HCT116 (cell line): ENCODE measurements around the gene SLC46A3. TPM values are rescaled to one million over a fixed set of nuclear protein-coding genes. Genes with fewer than 3 reads are reported as not detected.

Source experiments
- ATAC-seq: fragments of 200-7000 bp; cut with Tn5 transposase; 2 replicates; pipeline ENCODE4 v1.9.1; 2020; ENCODE audit warnings: mild to moderate bottlenecking, moderate library complexity
- BruUV-seq: library from RNA; stranded (reverse); fragments of 400-500 nt; replicated peaks from 2 replicates; lab custom pipeline; 2021; lab: Mats Ljungman, UMichigan
- CTCF ChIA-PET: fragments of 300-600 bp; sonication (Branson Sonifier 250); formaldehyde crosslinking; loops from one replicate; lab custom pipeline; 2021; ENCODE audit warnings: antibody characterized with exemption; lab: Charles Lee
- POLR2A ChIA-PET: fragments of 300-600, 350-600 bp; sonication (Branson Sonifier 250); formaldehyde crosslinking; loops from one replicate; lab custom pipeline; 2021; ENCODE audit warnings: antibody characterized with exemption; lab: Charles Lee
- RAD21 ChIA-PET, 2 experiments: fragments of 300-600 bp; sonication (Branson Sonifier 250); formaldehyde crosslinking; loops; one replicate each; lab custom pipeline; 2023; ENCODE audit warnings: low total read pairs in 2 of 2; ENCODE audit not compliant: uncharacterized antibody in 2 of 2, unreplicated experiment in 2 of 2, low non-redundant PET in 1 of 2; lab: Charles Lee
- DNase-seq: peaks from one replicate; pipeline ENCODE4 v3.0.0-alpha.2; 2010; ENCODE audit warnings: low read depth, low spot score
- H2AFZ ChIP-seq: fragments of 200-600 bp; shearing (Covaris generic), sonication (generic); 2 replicates; pipeline ENCODE4 v1.6.1; 2017; ENCODE audit warnings: low read depth, mixed run types, mixed read lengths, antibody characterized with exemption, low read length; ENCODE audit not compliant: poor library complexity, severe bottlenecking
- H3K27ac ChIP-seq: 2 replicates; pipeline ENCODE4 v1.5.1; 2012; ENCODE audit warnings: low read depth, low read length
- H3K27me3 ChIP-seq: fragments of 200-600 bp; sonication (generic); 2 replicates; pipeline ENCODE4 v1.6.1; 2016; ENCODE audit warnings: mixed run types, low read length, mixed read lengths; ENCODE audit not compliant: insufficient read depth
- H3K36me3 ChIP-seq, 2 experiments: fragments of 200-500 bp in 1 of 2; fragments of 200-600 bp in 1 of 2; sonication (Bioruptor generic) in 1 of 2; sonication (generic) in 1 of 2; 2 replicates each; pipeline versions ENCODE4 v1.5.1 to v1.6.1; 2014 to 2016; ENCODE audit warnings: low read length in 2 of 2, inconsistent platforms in 1 of 2, mixed read lengths in 1 of 2, mixed run types in 1 of 2; ENCODE audit not compliant: insufficient read depth in 2 of 2, control insufficient read depth in 1 of 2
- H3K4me1 ChIP-seq, 2 experiments: fragments of 200-600 bp in 1 of 2; sonication (generic) in 1 of 2; 2 replicates each; pipeline versions ENCODE4 v1.5.1 to v1.6.1; 2012 to 2017; ENCODE audit warnings: low read length in 2 of 2, inconsistent platforms in 1 of 2, mild to moderate bottlenecking in 1 of 2, mixed read lengths in 1 of 2, mixed run types in 1 of 2, moderate library complexity in 1 of 2; ENCODE audit not compliant: insufficient read depth in 2 of 2, control insufficient read depth in 1 of 2
- H3K4me2 ChIP-seq: fragments of 200-600 bp; sonication (generic); 2 replicates; pipeline ENCODE4 v1.6.1; 2017; ENCODE audit warnings: mixed run types, low read length, mixed read lengths
- H3K4me3 ChIP-seq, 2 experiments: fragments of 200-600 bp in 1 of 2; sonication (generic) in 1 of 2; replicated peaks in 1 of 2; 2 replicates each; pipeline ENCODE4 v1.5.1; 2011 to 2016; ENCODE audit warnings: low read length in 2 of 2, control low read depth in 1 of 2, low read depth in 1 of 2, mild to moderate bottlenecking in 1 of 2, mixed read lengths in 1 of 2, mixed run types in 1 of 2
- H3K79me2 ChIP-seq: fragments of 200-600 bp; sonication (generic); 2 replicates; pipeline ENCODE4 v1.6.1; 2017; ENCODE audit warnings: mild to moderate bottlenecking, mixed run types, low read length, moderate library complexity, mixed read lengths; ENCODE audit not compliant: insufficient read depth
- H3K9ac ChIP-seq: fragments of 200-600 bp; sonication (generic); 2 replicates; pipeline ENCODE4 v1.6.1; 2016; ENCODE audit warnings: low read length, mixed read lengths
- H3K9me2 ChIP-seq: fragments of 200-600 bp; sonication (generic), shearing (Covaris generic); 2 replicates; pipeline ENCODE4 v1.6.1; 2017; ENCODE audit warnings: mixed run types, mild to moderate bottlenecking, moderate library complexity; ENCODE audit not compliant: insufficient read depth
- H3K9me3 ChIP-seq, 2 experiments: fragments of 200-500 bp in 1 of 2; fragments of 200-600 bp in 1 of 2; sonication (Bioruptor generic) in 1 of 2; sonication (generic) in 1 of 2; 2 replicates each; pipeline ENCODE4 v1.6.1; 2014 to 2017; ENCODE audit warnings: low read length in 2 of 2, mixed read lengths in 2 of 2, inconsistent platforms in 1 of 2, low read depth in 1 of 2, mild to moderate bottlenecking in 1 of 2, mixed run types in 1 of 2, moderate library complexity in 1 of 2; ENCODE audit not compliant: control insufficient read depth in 1 of 2, insufficient read depth in 1 of 2
- H4K20me1 ChIP-seq: fragments of 200-600 bp; sonication (generic), shearing (Covaris generic); 2 replicates; pipeline ENCODE4 v1.6.1; 2017; ENCODE audit warnings: mixed run types, mild to moderate bottlenecking, moderate library complexity; ENCODE audit not compliant: insufficient read depth
- FOSL1 ChIP-seq: IDR thresholded peaks from 2 replicates; pipeline ENCODE4 v1.6.1; 2012; ENCODE audit warnings: low read depth
- RAD21 ChIP-seq: IDR thresholded peaks from 2 replicates; pipeline ENCODE4 v1.6.1; 2012; ENCODE audit warnings: low read depth, mild to moderate bottlenecking
- SIN3A ChIP-seq: IDR thresholded peaks from 2 replicates; pipeline ENCODE4 v1.6.1; 2012; ENCODE audit warnings: low read depth
- SRF ChIP-seq: IDR thresholded peaks from 2 replicates; pipeline ENCODE4 v1.6.1; 2012; ENCODE audit warnings: low read depth
- YY1 ChIP-seq: IDR thresholded peaks from 2 replicates; pipeline ENCODE4 v1.6.1; 2011; ENCODE audit warnings: low read length, low read depth, moderate library complexity, mild to moderate bottlenecking; ENCODE audit not compliant: insufficient replicate concordance; ENCODE audit errors: extremely low read depth
- ZNF274 ChIP-seq: fragments of 200-500 bp; sonication (Bioruptor generic); IDR thresholded peaks from 2 replicates; pipeline ENCODE4 v1.6.1; 2014; ENCODE audit warnings: mild to moderate bottlenecking, low read depth, low read length, inconsistent platforms
- intact Hi-C: fragments of 100-400 bp; cut with micrococcal nuclease; formaldehyde crosslinking; loops from 2 replicates; pipeline ENCODE4 v1.10.0; 2022
- total RNA-seq: library from RNA; stranded (reverse); gene quantifications from one replicate; pipeline ENCODE4 v1.2.1, GENCODE V29; 2021; ENCODE audit not compliant: unreplicated experiment
- TF ChIP-seq, protein P1 (sequence below): IDR thresholded peaks from 2 replicates; pipeline ENCODE4 v1.6.1; 2012
- TF ChIP-seq, protein P2 (sequence below), 3 experiments: fragments of 200-600 bp in 1 of 3; sonication (generic) in 1 of 3; IDR thresholded peaks in 2 of 3; conservative IDR thresholded peaks in 1 of 3; 2 replicates each; pipeline ENCODE4 v1.5.1; 2012 to 2017; ENCODE audit warnings: low read depth in 2 of 3, low read length in 2 of 3, antibody characterized with exemption in 1 of 3, borderline replicate concordance in 1 of 3, control low read depth in 1 of 3, mild to moderate bottlenecking in 1 of 3, mixed read lengths in 1 of 3, mixed run types in 1 of 3, moderate library complexity in 1 of 3; ENCODE audit not compliant: insufficient read depth in 1 of 3
- TF ChIP-seq, protein P3 (sequence below): IDR thresholded peaks from 2 replicates; pipeline ENCODE4 v1.6.1; 2012; ENCODE audit warnings: low read depth

Gene SLC46A3
- total RNA-seq, 1 experiment from 2014 or later: 0.93 TPM

DNA sequence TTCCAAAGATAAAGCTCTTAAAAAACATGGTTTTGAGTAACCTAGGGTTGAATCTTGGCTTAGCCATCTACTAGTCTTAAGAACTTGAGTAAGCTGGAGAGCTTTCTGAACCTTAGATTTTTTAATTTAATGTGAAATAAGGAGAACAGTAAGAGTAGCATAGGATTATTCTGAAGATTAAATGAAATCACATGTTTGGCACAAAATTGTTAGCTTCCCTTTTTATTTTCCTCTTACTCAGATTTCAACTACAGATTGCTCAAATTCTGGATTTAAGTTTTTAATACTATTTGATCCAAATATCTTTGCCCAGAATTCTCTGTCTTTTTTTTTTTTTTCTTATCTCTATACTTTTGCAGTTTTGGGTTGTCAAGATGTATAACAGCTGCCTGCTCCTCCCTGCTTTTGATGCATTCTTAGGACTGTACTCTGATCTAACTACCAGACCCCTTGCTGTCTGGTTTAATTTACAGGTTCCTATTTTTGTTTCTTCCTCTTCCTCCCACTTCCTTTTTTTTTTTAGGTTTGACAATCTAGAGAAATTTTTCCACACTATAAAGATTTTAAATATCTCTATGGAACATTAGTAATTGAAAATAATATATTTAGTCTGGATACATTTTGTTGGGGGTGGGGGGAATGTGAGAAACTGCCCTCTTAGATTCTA, 47.5 kb downstream of the SLC46A3 start:
- ChIA-PET RAD21 (no interaction called here), CTCF (no interaction called here)
- intact Hi-C loops: no loop called here

More for the DNA sequence above, 47.5 kb downstream of the SLC46A3 start:
- BruUV-seq: no TSS peak
- TF ChIP-seq ZNF274 (no peak), FOSL1 (no peak), RAD21 (no peak), SIN3A (no peak), SRF (no peak), YY1 (no peak)
- TF ChIP-seq, protein P1, sequence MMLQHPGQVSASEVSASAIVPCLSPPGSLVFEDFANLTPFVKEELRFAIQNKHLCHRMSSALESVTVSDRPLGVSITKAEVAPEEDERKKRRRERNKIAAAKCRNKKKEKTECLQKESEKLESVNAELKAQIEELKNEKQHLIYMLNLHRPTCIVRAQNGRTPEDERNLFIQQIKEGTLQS: no peak
- TF ChIP-seq, protein P2, sequence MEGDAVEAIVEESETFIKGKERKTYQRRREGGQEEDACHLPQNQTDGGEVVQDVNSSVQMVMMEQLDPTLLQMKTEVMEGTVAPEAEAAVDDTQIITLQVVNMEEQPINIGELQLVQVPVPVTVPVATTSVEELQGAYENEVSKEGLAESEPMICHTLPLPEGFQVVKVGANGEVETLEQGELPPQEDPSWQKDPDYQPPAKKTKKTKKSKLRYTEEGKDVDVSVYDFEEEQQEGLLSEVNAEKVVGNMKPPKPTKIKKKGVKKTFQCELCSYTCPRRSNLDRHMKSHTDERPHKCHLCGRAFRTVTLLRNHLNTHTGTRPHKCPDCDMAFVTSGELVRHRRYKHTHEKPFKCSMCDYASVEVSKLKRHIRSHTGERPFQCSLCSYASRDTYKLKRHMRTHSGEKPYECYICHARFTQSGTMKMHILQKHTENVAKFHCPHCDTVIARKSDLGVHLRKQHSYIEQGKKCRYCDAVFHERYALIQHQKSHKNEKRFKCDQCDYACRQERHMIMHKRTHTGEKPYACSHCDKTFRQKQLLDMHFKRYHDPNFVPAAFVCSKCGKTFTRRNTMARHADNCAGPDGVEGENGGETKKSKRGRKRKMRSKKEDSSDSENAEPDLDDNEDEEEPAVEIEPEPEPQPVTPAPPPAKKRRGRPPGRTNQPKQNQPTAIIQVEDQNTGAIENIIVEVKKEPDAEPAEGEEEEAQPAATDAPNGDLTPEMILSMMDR (IDR thresholded peaks at IDR 0.05 in 2 of 3, conservative IDR thresholded peaks at IDR 0.05 in 1 of 3; ENCODE audit: borderline replicate concordance in 1 of 3, insufficient read depth in 1 of 3, low read depth in 2 of 3, low read length in 2 of 3): no peak
- TF ChIP-seq, protein P3, sequence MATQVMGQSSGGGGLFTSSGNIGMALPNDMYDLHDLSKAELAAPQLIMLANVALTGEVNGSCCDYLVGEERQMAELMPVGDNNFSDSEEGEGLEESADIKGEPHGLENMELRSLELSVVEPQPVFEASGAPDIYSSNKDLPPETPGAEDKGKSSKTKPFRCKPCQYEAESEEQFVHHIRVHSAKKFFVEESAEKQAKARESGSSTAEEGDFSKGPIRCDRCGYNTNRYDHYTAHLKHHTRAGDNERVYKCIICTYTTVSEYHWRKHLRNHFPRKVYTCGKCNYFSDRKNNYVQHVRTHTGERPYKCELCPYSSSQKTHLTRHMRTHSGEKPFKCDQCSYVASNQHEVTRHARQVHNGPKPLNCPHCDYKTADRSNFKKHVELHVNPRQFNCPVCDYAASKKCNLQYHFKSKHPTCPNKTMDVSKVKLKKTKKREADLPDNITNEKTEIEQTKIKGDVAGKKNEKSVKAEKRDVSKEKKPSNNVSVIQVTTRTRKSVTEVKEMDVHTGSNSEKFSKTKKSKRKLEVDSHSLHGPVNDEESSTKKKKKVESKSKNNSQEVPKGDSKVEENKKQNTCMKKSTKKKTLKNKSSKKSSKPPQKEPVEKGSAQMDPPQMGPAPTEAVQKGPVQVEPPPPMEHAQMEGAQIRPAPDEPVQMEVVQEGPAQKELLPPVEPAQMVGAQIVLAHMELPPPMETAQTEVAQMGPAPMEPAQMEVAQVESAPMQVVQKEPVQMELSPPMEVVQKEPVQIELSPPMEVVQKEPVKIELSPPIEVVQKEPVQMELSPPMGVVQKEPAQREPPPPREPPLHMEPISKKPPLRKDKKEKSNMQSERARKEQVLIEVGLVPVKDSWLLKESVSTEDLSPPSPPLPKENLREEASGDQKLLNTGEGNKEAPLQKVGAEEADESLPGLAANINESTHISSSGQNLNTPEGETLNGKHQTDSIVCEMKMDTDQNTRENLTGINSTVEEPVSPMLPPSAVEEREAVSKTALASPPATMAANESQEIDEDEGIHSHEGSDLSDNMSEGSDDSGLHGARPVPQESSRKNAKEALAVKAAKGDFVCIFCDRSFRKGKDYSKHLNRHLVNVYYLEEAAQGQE: no peak
- H3K27me3 ChIP-seq: no peaks in the 10 kb centered on the region
- 0 out of 2 replicates have a peak, but pooled peaks cover 3% of the 10 kb centered on the region for H4K20me1 ChIP-seq
- peaks cover 83% of the 10 kb centered on the region in 2 experiments for H3K36me3 ChIP-seq
- H3K79me2 ChIP-seq: peaks cover 74% of the 10 kb centered on the region
- H3K9ac ChIP-seq: no peak overlapping the region
- POLR2A ChIA-PET: interaction anchor here (1.1 kb wide), 1 partner anchor 12 kb away, joined by 3 read pairs; the partner anchor contains the start of gene POMP
- no peak overlapping the region for H3K4me3 ChIP-seq
- no peak for ATAC-seq
- no peaks in the 10 kb centered on the region for H3K4me1 ChIP-seq
- H3K9me3 ChIP-seq: no peaks in the 10 kb centered on the region
- H3K4me2 ChIP-seq: no peak overlapping the region
- no peak overlapping the region for H2AFZ ChIP-seq
- no peak for DNase-seq
- no peaks in the 10 kb centered on the region for H3K9me2 ChIP-seq
- no peak overlapping the region for H3K27ac ChIP-seq
